ENCODE data around the gene MINDY3. TPM values are rescaled to one million over a fixed set of nuclear protein-coding genes. Genes with fewer than 3 reads are reported as not detected.

MINDY3 gene
- total RNA-seq, 1 donor from 2014 or later, result 22.0 TPM

- intact Hi-C loops (cut with micrococcal nuclease), result no loop called here
These were observed 50.9 kb downstream of the MINDY3 start for GRCh38 chr10:15809450-15809849.

- intact Hi-C loops (cut with micrococcal nuclease), result no loop called here
These were observed 52.0 kb downstream of the MINDY3 start for GRCh38 chr10:15808204-15808797.

GRCh38 chr10:15805395-15806058 is 54.8 kb downstream of the MINDY3 start:
- intact Hi-C loops (cut with micrococcal nuclease), result no loop called here

DNA sequence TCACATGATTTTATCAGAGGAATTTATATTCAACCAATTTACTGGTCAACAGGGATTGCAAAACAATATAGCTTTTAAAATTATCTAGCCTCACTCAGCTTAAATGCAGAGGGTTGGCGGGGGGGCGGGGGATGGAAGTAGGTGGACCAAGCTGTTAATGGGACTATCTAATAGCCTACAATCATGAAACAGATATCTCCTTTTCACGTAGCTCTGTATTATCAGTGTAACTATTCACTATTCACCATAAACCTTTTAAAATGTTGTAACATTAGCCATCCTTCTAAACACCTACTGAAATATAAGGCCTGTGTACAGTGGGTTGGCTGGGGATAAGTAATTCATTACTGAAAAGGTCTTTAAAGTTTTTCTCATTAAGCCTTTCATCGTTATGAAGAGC is 56.2 kb downstream of the MINDY3 start:
- intact Hi-C loops (cut with micrococcal nuclease), result no loop called here

GRCh38 chr10:15802375-15802949 is 57.8 kb downstream of the MINDY3 start:
- intact Hi-C loops (cut with micrococcal nuclease), result no loop called here

DNA sequence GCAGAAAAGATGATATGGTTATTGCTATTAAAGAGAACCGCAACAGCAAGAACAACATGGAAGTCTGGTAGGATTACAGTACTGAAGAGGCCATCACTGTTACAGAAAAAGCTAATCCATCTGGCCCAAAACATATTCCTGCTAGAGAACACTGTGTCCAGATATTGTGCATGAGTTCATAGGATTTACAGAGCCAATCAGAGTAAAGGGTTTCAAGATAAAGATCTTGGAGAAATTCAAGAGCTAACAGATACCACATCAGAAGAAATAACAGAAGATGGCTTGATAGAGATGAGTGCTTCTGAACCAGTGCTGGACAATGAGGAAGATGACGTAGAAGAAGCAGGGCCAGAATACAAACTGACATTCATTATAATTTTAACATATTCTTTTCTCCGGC is 58.7 kb downstream of the MINDY3 start:
- intact Hi-C loops (cut with micrococcal nuclease), result no loop called here

GRCh38 chr10:15801147-15801546 is 59.2 kb downstream of the MINDY3 start:
- intact Hi-C loops (cut with micrococcal nuclease), result no loop called here

DNA sequence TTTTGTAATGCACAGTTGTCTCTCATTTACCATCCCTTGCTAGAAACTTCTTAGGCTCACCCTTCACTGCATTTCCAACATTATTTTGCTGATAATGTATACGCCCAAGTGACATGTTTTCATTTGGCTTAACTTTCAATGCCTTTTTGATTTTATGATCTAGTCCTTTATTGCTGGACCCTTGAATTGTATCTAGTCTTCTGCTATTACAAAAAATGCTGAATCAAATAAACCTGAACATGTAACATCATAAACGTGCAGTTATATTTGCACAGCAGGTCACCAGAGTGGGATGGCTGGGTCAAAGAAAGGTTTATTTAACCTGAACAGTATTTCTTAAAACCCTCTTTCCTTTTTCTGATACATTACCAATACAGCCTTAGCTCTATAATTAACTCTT is 63.0 kb downstream of the MINDY3 start:
- intact Hi-C loops (cut with micrococcal nuclease), result no loop called here

- intact Hi-C loops (cut with micrococcal nuclease), result no loop called here
These were observed 63.5 kb downstream of the MINDY3 start for GRCh38 chr10:15796762-15797161.

DNA sequence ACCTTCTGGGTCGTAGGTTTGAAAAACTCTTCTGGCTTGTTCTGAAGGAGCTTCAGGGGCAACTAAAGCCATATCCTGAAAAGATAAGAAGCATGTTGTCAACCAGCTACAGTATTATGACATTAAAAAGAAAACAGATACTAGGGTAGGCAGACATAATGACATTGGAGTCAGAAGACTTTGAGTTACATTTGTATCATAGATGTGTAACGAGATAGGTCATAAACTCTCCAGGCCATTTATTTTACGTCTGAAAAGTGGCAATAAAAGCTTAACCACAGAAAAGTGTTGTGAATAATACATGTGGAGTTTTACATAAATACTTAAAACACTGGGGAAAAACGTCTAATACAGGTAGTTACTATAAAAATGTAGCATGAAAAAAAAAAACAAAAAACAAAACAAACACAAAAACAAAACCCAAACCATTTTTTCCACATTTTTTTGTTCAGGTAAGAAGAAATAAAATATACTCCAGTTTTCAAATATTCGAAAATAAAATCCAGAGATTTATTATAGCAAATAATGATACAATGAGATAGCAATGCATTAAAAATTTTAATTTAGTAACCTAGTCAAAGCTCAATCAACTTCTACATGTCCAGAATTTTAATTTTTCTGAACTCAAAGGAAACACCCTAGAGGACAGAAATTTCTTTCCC is 64.1 kb downstream of the MINDY3 start:
- intact Hi-C loops (cut with micrococcal nuclease), result no loop called here

- intact Hi-C loops (cut with micrococcal nuclease), result no loop called here
These were observed 65.1 kb downstream of the MINDY3 start for GRCh38 chr10:15795036-15795792.

GRCh38 chr10:15794569-15794968 is 65.7 kb downstream of the MINDY3 start:
- intact Hi-C loops (cut with micrococcal nuclease), result no loop called here

DNA sequence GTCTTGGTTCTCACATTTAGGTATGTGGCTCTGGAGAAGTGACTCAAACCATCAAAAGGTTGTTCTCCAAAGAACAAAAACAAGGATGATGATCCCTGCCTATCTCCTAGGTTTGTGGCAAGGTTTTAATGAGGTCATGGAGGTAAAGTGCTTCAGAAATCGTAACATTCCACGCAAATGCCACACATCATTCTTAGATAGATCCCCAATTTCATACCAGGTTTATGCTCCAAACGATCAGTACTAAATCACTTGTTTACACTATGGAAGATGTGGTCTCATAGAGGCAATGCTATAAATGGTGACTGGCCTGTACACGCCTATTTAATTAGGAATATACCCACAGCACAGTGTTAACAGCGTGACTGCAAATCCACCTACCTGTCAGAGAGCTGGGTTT is 66.6 kb downstream of the MINDY3 start:
- intact Hi-C loops (cut with micrococcal nuclease), result no loop called here

DNA sequence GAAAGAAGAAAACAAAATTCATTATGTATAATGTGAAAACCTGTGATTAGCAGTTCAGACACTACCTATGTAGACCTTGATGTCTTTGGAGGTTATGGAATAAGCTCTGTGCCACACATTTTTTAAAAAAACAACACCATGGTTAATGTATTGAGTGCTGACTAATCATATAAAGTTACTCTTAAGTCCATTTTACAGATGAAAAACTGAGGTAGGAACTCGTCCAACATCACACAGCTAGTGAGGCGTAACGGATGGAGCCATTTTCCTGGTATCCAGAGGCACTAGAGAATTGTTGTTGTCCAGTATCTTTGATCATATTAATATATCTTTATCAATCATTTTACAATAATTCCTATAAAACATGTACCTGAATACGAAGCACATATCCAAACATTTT is 67.5 kb downstream of the MINDY3 start:
- intact Hi-C loops (cut with micrococcal nuclease), result no loop called here

DNA sequence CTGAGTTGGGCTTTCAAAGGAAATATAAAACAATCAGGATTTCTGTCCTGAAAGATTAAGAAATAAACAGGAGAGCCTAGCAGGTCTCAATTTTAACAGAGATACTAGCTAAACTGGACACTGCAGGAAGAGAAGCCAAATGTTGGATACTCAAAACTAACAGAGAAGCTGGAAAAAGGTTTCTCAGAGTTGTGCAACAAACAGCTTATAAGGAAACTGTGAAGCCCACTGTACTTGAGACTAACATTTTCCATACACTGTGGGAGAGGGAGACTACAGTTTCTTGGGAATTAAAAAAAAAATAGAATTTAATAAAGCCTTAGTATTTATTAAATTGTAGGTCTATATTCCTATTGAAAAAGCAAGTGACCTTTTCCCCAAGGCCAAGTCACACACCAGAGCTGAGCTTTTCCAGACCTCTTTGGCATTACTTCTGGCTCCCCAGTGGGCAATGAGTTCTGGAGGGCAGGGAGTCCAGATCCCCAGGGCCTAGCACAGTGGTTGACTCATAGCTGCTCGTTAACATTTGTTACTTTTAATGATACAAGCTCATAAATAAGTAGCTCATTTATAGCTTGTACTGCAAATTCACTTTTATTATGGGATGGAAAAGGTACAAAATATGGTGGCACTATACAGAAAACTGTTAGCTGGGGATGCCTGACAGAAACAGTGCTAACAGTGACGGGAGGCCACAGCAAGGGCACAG is 68.3 kb downstream of the MINDY3 start:
- intact Hi-C loops (cut with micrococcal nuclease), result no loop called here

- intact Hi-C loops (cut with micrococcal nuclease), result no loop called here
These were observed 70.3 kb downstream of the MINDY3 start for GRCh38 chr10:15789793-15790525.

GRCh38 chr10:15787426-15787825 is 72.9 kb downstream of the MINDY3 start:
- intact Hi-C loops (cut with micrococcal nuclease), result no loop called here

GRCh38 chr10:15784662-15785300 is 75.5 kb downstream of the MINDY3 start:
- intact Hi-C loops (cut with micrococcal nuclease), result no loop called here

DNA sequence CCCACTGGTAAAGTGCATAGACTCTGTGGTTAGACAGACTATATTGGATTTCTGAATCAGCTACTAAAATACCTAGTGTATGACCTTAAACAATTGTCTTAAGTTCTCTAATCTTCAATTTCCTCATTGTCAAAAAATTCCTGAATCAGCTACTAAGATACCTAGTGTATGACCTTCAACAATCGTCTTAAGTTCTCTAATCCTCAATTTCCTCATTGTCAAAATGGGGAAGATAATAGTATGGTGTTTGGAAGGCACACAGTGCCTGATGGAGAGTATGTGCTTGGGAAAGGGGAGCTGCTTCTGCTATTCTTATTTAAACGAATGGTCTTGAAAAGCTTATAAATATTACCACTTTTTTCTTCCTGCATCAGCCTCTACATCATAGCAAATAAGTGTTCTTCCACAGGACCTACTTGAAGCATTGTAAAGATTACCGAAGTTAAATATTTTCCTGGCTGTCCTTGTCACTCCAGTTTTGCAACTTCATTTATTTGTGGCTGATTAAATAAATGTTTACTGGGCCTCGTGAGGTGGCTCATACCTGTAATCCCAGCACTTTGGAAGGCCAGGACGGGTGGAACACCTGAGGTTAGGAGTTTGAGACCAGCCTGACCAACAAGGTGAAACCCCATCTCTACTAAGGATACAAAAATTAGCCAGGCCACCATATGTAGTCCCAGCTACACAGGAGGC is 76.2 kb downstream of the MINDY3 start:
- intact Hi-C loops (cut with micrococcal nuclease), result no loop called here
